Right lobe of liver (tissue), 4 donors: ENCODE measurements around the gene EPHB1.
"Not testable (repeated sequence)": the region's sequence is repeated elsewhere in the genome, so short reads cannot be mapped to it uniquely, and the experiment has no call there.

Experiments
- POLR2A ChIP-seq: fragments of 450-650 bp; IDR thresholded peaks from one replicate; pipeline ENCODE4 v1.6.1; 2017; ENCODE audit warnings: antibody characterized with exemption, mild to moderate bottlenecking
- TF ChIP-seq, protein P1 (sequence below), 4 donors: fragments of 200-600 bp in 3 of 4; fragments of 450-650 bp in 1 of 4; IDR thresholded peaks; one replicate each; pipeline versions ENCODE4 v1.5.1 to v1.8.0; 2016 to 2022; ENCODE audit warnings: antibody characterized with exemption in 4 of 4, mild to moderate bottlenecking in 2 of 4
- donor health status: DM: no; HTN: no; CAD: no.
- donor health status: DM: no; HTN: no; CAD: no.
- donor health status: DM: no; HTN: yes; CAD: no.

DNA sequence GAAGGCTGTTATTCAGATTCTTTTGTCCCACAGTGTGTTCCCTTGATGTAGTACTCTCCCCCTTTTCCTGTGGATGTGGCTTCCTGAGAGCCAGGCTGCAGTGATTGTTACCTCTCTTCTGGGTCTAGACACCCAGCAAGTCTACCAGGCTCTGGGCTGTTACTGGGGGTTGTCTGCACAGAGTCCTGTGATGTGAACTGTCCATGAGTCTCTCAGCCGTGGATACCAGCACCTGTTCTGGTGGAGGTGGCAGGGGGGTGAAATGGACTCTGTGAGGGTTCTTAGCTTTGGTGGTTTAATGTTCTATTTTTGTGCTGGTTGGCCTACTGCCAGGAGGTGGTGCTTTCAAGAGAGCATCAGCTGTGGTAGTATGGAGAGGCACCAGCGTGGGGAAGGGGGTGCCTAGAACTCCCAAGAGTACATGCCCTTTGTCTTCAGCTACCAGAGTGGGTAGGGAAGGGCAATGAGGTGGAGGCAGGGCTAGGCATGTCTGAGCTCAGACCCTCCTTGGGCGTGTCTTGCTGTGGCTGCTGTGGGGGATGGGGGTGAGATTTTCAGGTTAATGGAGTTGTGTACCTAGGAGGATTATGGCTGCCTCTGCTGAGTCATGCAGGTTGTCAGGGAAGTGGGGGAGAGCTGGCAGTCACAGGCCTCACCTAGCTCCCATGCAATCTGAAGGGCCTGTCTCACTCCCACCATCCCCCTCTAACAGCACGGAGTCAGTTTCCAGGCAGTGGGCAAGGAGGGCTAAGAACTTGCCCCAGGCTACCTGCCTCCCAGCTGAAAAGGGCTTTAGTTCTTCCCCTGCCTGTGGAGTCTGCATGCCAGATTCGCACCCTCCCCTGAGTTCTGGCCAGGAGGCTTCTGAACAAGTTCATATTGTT, 272.0 kb downstream of the EPHB1 start:
- TF ChIP-seq, protein P1, sequence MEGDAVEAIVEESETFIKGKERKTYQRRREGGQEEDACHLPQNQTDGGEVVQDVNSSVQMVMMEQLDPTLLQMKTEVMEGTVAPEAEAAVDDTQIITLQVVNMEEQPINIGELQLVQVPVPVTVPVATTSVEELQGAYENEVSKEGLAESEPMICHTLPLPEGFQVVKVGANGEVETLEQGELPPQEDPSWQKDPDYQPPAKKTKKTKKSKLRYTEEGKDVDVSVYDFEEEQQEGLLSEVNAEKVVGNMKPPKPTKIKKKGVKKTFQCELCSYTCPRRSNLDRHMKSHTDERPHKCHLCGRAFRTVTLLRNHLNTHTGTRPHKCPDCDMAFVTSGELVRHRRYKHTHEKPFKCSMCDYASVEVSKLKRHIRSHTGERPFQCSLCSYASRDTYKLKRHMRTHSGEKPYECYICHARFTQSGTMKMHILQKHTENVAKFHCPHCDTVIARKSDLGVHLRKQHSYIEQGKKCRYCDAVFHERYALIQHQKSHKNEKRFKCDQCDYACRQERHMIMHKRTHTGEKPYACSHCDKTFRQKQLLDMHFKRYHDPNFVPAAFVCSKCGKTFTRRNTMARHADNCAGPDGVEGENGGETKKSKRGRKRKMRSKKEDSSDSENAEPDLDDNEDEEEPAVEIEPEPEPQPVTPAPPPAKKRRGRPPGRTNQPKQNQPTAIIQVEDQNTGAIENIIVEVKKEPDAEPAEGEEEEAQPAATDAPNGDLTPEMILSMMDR (IDR thresholded peaks at IDR 0.05): not testable (repeated sequence)
- not testable (repeated sequence) for TF ChIP-seq POLR2A
